ENCODE results near the gene IKZF2. TPM values are rescaled to one million over a fixed set of nuclear protein-coding genes. Genes with fewer than 3 reads are reported as not detected.

The IKZF2 gene
- polyA plus RNA-seq, 1 experiment = 7.1 TPM

GRCh38 chr2:212991120-212991519 lies 160.3 kb downstream of the IKZF2 start:
- Histone ChIP-seq H3K4me3 (ENCODE audit: low read depth, low read length) (no peak overlapping the region), H3K27me3 (ENCODE audit: control insufficient read depth, insufficient read depth, low read length) (no peaks in the 10 kb centered on the region), H3K9me3 (ENCODE audit: control insufficient read depth, insufficient read depth, low read length) (no peaks in the 10 kb centered on the region; the same call in 1 of the 2 replicates), H3K27ac (ENCODE audit: low read depth, low read length) (no peak overlapping the region)
- DNase-seq (ENCODE audit: low read depth, low spot score) = no peak
- ChIA-PET CTCF (interaction anchor here (0.8 kb wide), 1 partner anchor 12 kb away, joined by 4 read pairs; no protein-coding TSS in a partner anchor), POLR2A (interaction anchor here (0.6 kb wide), 1 partner anchor 828 kb away, joined by 3 read pairs; no protein-coding TSS in a partner anchor)
- no peak for TF ChIP-seq CTCF (IDR thresholded peaks at IDR 0.05; ENCODE audit: low read depth, low read length)

GRCh38 chr2:212990697-212991096 lies 160.7 kb downstream of the IKZF2 start:
- no peak for DNase-seq (ENCODE audit: low read depth, low spot score)
- no peak overlapping the region for H3K27ac ChIP-seq (ENCODE audit: low read depth, low read length)
- ChIA-PET POLR2A (interaction anchor here (0.6 kb wide), 1 partner anchor 828 kb away, joined by 3 read pairs; no protein-coding TSS in a partner anchor), CTCF (no interaction called here)
- H3K27me3 ChIP-seq (ENCODE audit: control insufficient read depth, insufficient read depth, low read length) = no peaks in the 10 kb centered on the region
- no peak for TF ChIP-seq CTCF (IDR thresholded peaks at IDR 0.05; ENCODE audit: low read depth, low read length)
- no peaks in the 10 kb centered on the region; the same call in 1 of the 2 replicates for H3K9me3 ChIP-seq (ENCODE audit: control insufficient read depth, insufficient read depth, low read length)
- no peak overlapping the region for H3K4me3 ChIP-seq (ENCODE audit: low read depth, low read length)

- ChIA-PET POLR2A (no interaction called here), CTCF (no interaction called here)
- no peak overlapping the region for H3K27ac ChIP-seq (ENCODE audit: low read depth, low read length)
- no peak overlapping the region for H3K4me3 ChIP-seq (ENCODE audit: low read depth, low read length)
- H3K27me3 ChIP-seq (ENCODE audit: control insufficient read depth, insufficient read depth, low read length) = no peaks in the 10 kb centered on the region
- TF ChIP-seq CTCF (IDR thresholded peaks at IDR 0.05; ENCODE audit: low read depth, low read length) = no peak
- no peaks in the 10 kb centered on the region; the same call in 1 of the 2 replicates for H3K9me3 ChIP-seq (ENCODE audit: control insufficient read depth, insufficient read depth, low read length)
- DNase-seq (ENCODE audit: low read depth, low spot score) = no peak
Observed at GRCh38 chr2:212987492-212987891, 163.9 kb downstream of the IKZF2 start.

GRCh38 chr2:212984129-212984528 lies 167.3 kb downstream of the IKZF2 start:
- no peak for TF ChIP-seq CTCF (IDR thresholded peaks at IDR 0.05; ENCODE audit: low read depth, low read length)
- H3K9me3 ChIP-seq (ENCODE audit: control insufficient read depth, insufficient read depth, low read length) = no peaks in the 10 kb centered on the region; the same call in 1 of the 2 replicates
- H3K4me3 ChIP-seq (ENCODE audit: low read depth, low read length) = no peak overlapping the region
- DNase-seq (ENCODE audit: low read depth, low spot score) = no peak
- CTCF ChIA-PET = no interaction called here
- H3K27me3 ChIP-seq (ENCODE audit: control insufficient read depth, insufficient read depth, low read length) = no peaks in the 10 kb centered on the region
- POLR2A ChIA-PET = no interaction called here
- H3K27ac ChIP-seq (ENCODE audit: low read depth, low read length) = no peak overlapping the region

- ChIA-PET POLR2A (no interaction called here), CTCF (interaction anchor here (0.6 to 1.5 kb wide), 5 partner anchors 10 to 132 kb away, joined by 3 to 7 read pairs (median 4); no protein-coding TSS in a partner anchor)
- DNase-seq (ENCODE audit: low read depth, low spot score) = no peak
- Histone ChIP-seq H3K4me3 (ENCODE audit: low read depth, low read length) (no peak overlapping the region), H3K27me3 (ENCODE audit: control insufficient read depth, insufficient read depth, low read length) (no peaks in the 10 kb centered on the region), H3K9me3 (ENCODE audit: control insufficient read depth, insufficient read depth, low read length) (no peaks in the 10 kb centered on the region), H3K27ac (ENCODE audit: low read depth, low read length) (no peak overlapping the region)
- TF ChIP-seq CTCF (IDR thresholded peaks at IDR 0.05; ENCODE audit: low read depth, low read length) = no peak
Observed at GRCh38 chr2:212979799-212980198, 171.6 kb downstream of the IKZF2 start.

Data from AG04450 (cell line).